ENCODE results near the gene CYP39A1.
A peak's percentile ranks its signal among the peaks of the same experiment; 100 is the strongest.

Gene CYP39A1

DNA sequence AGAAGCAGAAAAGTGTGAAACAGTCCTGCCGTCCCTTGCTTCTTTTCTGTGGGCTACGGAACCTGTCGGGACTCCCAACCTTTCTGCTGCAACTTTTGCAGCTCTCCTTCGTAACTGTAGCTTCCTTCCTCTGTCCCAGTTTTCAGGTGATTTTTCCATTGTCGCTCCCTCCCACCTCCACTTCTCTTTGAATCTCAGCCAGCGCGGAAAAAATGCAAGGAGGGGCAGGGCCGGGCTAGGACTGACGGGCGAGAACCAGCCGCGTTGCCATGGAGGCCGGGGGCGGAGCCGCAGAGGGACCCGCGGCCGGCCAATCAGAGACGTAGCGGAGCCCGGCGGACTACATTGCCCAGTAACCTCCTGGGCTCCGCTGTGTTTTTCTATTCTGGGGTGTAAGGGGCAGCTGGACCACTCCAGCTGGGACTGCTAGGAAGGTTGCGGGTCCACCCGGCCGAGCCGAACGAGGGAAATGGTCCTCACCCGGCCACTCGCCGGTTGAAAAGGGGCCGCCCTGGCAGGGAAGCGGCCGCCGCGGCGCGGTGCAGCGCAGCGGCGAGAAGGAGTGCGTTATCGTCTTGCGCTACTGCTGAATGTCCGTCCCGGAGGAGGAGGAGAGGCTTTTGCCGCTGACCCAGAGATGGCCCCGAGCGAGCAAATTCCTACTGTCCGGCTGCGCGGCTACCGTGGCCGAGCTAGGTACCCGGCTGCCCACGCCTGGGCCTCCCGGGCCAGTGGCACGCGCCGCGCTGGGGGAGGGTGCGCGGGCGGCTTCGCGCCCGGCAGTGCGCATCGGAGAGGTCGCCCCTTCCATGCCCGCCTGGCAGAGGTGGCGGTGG lies at the start of gene CYP39A1, which contains the start of gene SLC25A27:
CYP39A1 (minus strand) TSS at position 216 of the 836 bp plus-strand sequence. CDS start 236 bp downstream, outside the sequence.
SLC25A27 (plus strand) TSS at position 373 of the 836 bp plus-strand sequence; CDS start at position 591, 218 bp downstream.
- DNase-seq = peak; percentile 86

- DNase-seq = no peak
These were observed 47.4 kb upstream of the CYP39A1 start for GRCh38 chr6:46699970-46700369.

- no peak for DNase-seq
These were observed 38.4 kb upstream of the CYP39A1 start for GRCh38 chr6:46690911-46691451.

DNA sequence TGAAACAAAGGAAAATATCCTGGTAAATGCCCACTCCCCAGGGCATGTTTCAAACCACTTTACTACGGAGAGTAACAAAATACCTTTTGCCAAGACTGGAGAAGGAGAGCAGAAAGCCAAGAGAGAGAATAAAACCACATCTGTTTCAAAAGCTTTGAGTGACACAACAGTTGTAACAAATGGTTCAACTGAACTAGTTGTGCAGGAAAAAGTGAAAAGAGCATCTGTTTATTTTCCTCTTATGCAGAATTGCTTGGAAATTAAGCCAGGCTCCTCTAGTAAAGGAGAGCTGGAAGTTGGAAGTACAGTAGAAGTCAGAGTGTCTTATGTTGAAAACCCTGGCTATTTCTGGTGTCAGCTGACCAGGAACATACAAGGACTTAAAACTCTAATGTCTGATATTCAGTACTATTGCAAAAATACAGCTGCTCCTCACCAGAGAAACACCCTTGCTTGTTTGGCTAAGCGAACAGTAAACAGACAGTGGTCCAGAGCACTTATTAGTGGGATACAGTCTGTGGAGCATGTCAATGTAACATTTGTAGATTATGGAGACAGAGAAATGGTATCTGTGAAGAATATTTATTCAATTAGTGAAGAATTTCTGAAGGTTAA lies 37.6 kb upstream of the CYP39A1 start:
- DNase-seq = no peak

- no peak for DNase-seq
These were observed 37.0 kb upstream of the CYP39A1 start for GRCh38 chr6:46689657-46690056.

GRCh38 chr6:46688966-46689335 lies 36.3 kb upstream of the CYP39A1 start:
- DNase-seq = no peak

GRCh38 chr6:46688117-46688965 lies 35.7 kb upstream of the CYP39A1 start:
- DNase-seq = no peak

DNA sequence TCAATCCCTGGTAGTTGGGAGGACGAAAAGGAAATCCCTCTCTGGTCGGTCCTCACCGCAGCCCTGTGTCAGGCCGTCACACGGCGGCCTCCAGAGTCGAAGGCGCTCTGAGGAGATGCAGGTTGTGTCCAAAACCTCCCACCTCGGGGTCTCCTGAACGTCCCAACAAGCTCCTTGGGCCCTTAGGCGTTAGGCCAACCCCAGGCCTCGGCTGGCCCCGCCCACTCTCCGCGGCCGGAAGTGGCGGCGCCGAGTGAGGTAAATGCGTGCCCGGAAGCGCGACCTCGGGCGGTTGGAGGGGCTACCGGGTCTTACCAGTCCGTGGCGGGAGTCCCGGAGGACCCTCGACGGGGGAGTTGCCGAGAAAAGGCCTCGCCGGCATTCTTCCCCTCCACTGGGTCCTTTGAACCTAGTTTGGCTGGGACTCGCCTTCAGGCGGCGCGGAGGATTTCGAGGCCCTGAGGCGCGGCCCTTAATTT lies 35.0 kb upstream of the CYP39A1 start, which contains the start of gene TDRD6:
TDRD6 (plus strand) TSS at position 267 of the 479 bp plus-strand sequence. CDS start 244 bp downstream, outside the sequence.
- no peak for DNase-seq

DNA sequence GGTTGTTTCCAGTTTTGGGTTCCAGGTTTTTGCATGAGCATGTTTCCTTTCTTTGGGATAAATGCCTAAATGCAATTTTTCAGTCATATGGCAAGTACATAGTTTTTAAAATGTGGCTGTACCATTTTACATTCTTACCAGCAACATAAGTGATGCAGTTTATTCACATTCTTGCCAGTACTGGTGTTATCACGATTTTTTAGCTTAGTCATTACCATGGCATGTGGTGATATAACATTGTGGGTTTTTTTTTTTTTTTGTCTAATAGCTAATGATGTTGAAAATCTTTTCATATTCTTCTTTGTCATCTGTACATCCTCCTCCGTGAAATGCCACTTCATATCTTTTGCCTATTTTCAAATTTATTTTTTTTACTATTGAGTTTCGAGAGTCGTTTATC lies 32.2 kb upstream of the CYP39A1 start:
- no peak for DNase-seq

DNA sequence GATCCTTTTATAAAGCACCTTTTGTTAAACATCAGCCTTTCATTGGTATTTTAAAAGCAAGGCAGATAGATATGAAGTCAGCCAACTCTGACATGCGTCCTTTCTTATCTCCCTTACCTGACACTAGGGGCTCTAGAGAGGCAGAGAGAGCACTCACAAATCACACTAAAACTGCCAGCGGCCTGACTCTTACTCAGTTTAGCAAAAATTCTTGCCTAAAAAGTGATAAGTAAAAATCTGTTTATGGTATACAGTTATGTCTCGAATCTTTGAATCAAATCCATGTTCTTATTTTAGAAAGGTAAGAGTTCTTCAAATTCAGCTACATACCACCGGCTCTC lies 24.7 kb upstream of the CYP39A1 start:
- DNase-seq = no peak

GRCh38 chr6:46676604-46677313 lies 24.1 kb upstream of the CYP39A1 start:
- DNase-seq = no peak

GRCh38 chr6:46674410-46674809 lies 21.8 kb upstream of the CYP39A1 start:
- DNase-seq = no peak

- no peak for DNase-seq
These were observed 14.8 kb upstream of the CYP39A1 start for GRCh38 chr6:46667377-46667776.

GRCh38 chr6:46661483-46661882 lies 8.9 kb upstream of the CYP39A1 start:
- no peak for DNase-seq

DNA sequence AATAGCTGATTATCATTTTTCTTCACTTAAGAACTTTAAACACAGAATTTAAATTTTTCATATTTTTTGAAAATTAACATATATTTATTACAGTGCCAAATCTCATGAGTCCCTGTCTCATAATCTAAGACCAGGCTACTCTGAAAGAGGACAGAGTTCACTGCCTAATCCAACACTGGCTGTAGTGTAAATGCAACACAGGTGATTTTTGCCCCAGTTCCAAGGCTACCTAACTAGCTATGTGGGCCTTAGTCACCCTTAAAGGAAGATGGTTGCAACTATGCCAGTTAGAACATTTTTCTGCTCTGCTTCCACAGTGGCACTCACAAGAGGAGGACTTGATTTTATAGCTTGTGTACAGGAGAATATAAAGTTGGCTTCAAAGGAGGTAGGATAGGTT lies 5.0 kb upstream of the CYP39A1 start:
- no peak for DNase-seq

DNA sequence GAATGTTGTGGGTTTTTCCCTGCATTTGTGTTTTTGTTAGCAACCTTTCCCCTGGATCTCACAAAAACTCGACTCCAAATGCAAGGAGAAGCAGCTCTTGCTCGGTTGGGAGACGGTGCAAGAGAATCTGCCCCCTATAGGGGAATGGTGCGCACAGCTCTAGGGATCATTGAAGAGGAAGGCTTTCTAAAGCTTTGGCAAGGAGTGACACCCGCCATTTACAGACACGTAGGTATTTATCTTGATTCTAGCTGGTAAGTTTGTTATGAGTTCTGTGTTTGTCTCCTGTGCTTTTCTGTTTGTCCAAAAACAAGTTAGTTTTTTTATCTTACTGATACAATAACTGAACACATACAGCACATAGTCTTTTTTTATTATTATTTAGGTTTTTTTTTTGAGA lies 3.2 kb upstream of the CYP39A1 start:
- DNase-seq = peak; percentile 3

DNA sequence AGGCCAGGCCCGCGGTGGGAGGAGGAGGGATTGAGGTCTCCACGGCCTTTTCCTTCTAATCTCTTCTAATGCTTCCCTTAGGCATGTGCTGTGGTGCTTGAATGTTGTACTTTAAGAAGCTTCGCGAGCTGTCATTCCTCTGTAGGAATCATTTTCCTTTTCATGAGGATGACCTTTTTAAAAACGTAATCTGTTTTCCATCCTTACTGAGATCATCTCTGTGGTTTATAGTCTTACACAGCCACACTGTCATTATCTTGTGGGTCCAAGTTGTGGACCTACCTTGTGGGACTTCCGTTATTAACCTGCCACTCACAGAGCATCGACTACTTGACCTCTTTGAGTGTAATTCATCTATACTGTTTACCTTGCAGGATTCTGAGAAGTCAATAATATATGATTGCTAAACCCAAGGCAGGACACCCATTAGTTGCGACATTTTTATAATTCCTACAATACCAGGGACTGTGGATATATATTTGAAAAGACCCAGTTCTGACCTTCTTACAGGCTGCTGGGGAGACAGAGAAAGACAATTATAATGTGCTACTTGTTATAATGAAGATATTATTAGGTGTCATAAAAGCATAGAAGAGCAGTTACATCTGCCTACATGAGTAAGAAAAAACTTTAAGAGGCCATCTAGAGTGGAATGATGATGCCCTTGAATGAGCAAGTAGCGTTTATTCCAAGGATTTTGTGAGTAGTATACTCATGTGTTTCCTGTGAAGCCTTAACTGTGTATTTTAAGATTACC lies 999 bp upstream of the CYP39A1 start:
- peak; percentile 11 for DNase-seq

DNA sequence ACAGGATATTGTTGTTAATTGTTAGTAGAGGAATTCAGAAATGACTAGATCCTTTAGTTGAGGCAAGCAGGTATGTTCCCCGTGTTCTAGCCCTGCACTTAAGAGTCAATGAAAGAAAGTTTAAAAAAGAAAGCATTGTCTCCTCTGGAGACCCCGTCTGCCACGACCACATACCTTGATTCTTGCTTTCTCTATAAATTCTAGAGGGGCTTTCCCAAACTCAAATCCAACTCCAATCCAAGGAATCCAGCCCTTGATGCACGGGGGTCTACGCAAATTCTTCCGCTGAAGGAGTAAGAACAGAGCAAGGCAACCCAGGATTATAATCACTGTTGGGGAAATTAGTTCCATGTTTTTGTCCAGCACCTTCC lies 401 bp downstream of the CYP39A1 start:
- DNase-seq = no peak

- no peak for DNase-seq
These were observed 802 bp downstream of the CYP39A1 start for GRCh38 chr6:46651816-46652215.

GRCh38 chr6:46651006-46651405 lies 1.6 kb downstream of the CYP39A1 start:
- DNase-seq = no peak

DNA sequence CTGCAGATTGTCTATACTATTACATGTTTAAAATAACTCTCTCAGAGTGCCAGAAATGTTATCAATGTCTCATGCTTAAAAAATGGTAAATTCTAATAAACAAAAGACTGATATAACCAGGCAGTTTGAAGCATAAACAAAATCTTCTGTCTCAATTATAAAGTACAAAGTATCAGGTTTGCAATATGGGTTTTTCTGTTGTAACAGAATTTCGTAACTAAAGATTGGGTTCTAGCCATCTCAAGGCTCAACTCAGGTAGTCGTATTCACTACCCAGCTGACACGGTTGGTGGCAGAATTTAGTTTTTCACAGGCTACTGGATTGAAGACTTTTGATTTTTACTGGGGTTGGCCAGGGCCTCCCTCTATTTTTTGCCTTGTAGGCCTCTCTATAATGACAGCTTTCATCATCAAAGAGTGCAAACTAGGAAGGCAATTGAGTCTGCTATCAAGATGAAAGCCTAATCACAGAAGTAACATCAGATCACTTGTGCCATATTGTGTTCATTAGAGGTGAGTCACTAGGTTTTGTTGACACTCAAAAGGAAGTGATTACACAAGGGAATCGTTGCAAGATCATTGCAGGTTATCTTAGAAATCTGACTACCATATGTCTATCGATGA lies 3.6 kb downstream of the CYP39A1 start:
- DNase-seq = peak; percentile 23

All from inflammatory macrophage treated with lipopolysaccharide for 4 hours (primary cell).